HCT116 (cell line): ENCODE data around the gene SP140L. TPM values are rescaled to one million over a fixed set of nuclear protein-coding genes. Genes with fewer than 3 reads are reported as not detected.

Experiments used
- ATAC-seq: fragments of 200-7000 bp; cut with Tn5 transposase; 2 replicates; pipeline ENCODE4 v1.9.1; 2020; ENCODE audit warnings: mild to moderate bottlenecking, moderate library complexity
- BruUV-seq: library from RNA; stranded (reverse); fragments of 400-500 nt; replicated peaks from 2 replicates; lab custom pipeline; 2021; lab: Mats Ljungman, UMichigan
- CTCF ChIA-PET: fragments of 300-600 bp; sonication (Branson Sonifier 250); formaldehyde crosslinking; loops from one replicate; lab custom pipeline; 2021; ENCODE audit warnings: antibody characterized with exemption; lab: Charles Lee
- POLR2A ChIA-PET: fragments of 300-600, 350-600 bp; sonication (Branson Sonifier 250); formaldehyde crosslinking; loops from one replicate; lab custom pipeline; 2021; ENCODE audit warnings: antibody characterized with exemption; lab: Charles Lee
- RAD21 ChIA-PET, 2 experiments: fragments of 300-600 bp; sonication (Branson Sonifier 250); formaldehyde crosslinking; loops; one replicate each; lab custom pipeline; 2023; ENCODE audit warnings: low total read pairs in 2 of 2; ENCODE audit not compliant: uncharacterized antibody in 2 of 2, unreplicated experiment in 2 of 2, low non-redundant PET in 1 of 2; lab: Charles Lee
- DNase-seq: peaks from one replicate; pipeline ENCODE4 v3.0.0-alpha.2; 2010; ENCODE audit warnings: low read depth, low spot score
- H2AFZ ChIP-seq: fragments of 200-600 bp; shearing (Covaris generic), sonication (generic); 2 replicates; pipeline ENCODE4 v1.6.1; 2017; ENCODE audit warnings: low read depth, mixed run types, mixed read lengths, antibody characterized with exemption, low read length; ENCODE audit not compliant: poor library complexity, severe bottlenecking
- H3K27ac ChIP-seq: 2 replicates; pipeline ENCODE4 v1.5.1; 2012; ENCODE audit warnings: low read depth, low read length
- H3K27me3 ChIP-seq: fragments of 200-600 bp; sonication (generic); 2 replicates; pipeline ENCODE4 v1.6.1; 2016; ENCODE audit warnings: mixed run types, low read length, mixed read lengths; ENCODE audit not compliant: insufficient read depth
- H3K36me3 ChIP-seq, 2 experiments: fragments of 200-500 bp in 1 of 2; fragments of 200-600 bp in 1 of 2; sonication (Bioruptor generic) in 1 of 2; sonication (generic) in 1 of 2; 2 replicates each; pipeline versions ENCODE4 v1.5.1 to v1.6.1; 2014 to 2016; ENCODE audit warnings: low read length in 2 of 2, inconsistent platforms in 1 of 2, mixed read lengths in 1 of 2, mixed run types in 1 of 2; ENCODE audit not compliant: insufficient read depth in 2 of 2, control insufficient read depth in 1 of 2
- H3K4me1 ChIP-seq, 2 experiments: fragments of 200-600 bp in 1 of 2; sonication (generic) in 1 of 2; 2 replicates each; pipeline versions ENCODE4 v1.5.1 to v1.6.1; 2012 to 2017; ENCODE audit warnings: low read length in 2 of 2, inconsistent platforms in 1 of 2, mild to moderate bottlenecking in 1 of 2, mixed read lengths in 1 of 2, mixed run types in 1 of 2, moderate library complexity in 1 of 2; ENCODE audit not compliant: insufficient read depth in 2 of 2, control insufficient read depth in 1 of 2
- H3K4me2 ChIP-seq: fragments of 200-600 bp; sonication (generic); 2 replicates; pipeline ENCODE4 v1.6.1; 2017; ENCODE audit warnings: mixed run types, low read length, mixed read lengths
- H3K4me3 ChIP-seq, 2 experiments: fragments of 200-600 bp in 1 of 2; sonication (generic) in 1 of 2; replicated peaks in 1 of 2; 2 replicates each; pipeline ENCODE4 v1.5.1; 2011 to 2016; ENCODE audit warnings: low read length in 2 of 2, control low read depth in 1 of 2, low read depth in 1 of 2, mild to moderate bottlenecking in 1 of 2, mixed read lengths in 1 of 2, mixed run types in 1 of 2
- H3K79me2 ChIP-seq: fragments of 200-600 bp; sonication (generic); 2 replicates; pipeline ENCODE4 v1.6.1; 2017; ENCODE audit warnings: mild to moderate bottlenecking, mixed run types, low read length, moderate library complexity, mixed read lengths; ENCODE audit not compliant: insufficient read depth
- H3K9ac ChIP-seq: fragments of 200-600 bp; sonication (generic); 2 replicates; pipeline ENCODE4 v1.6.1; 2016; ENCODE audit warnings: low read length, mixed read lengths
- H3K9me2 ChIP-seq: fragments of 200-600 bp; sonication (generic), shearing (Covaris generic); 2 replicates; pipeline ENCODE4 v1.6.1; 2017; ENCODE audit warnings: mixed run types, mild to moderate bottlenecking, moderate library complexity; ENCODE audit not compliant: insufficient read depth
- H3K9me3 ChIP-seq, 2 experiments: fragments of 200-500 bp in 1 of 2; fragments of 200-600 bp in 1 of 2; sonication (Bioruptor generic) in 1 of 2; sonication (generic) in 1 of 2; 2 replicates each; pipeline ENCODE4 v1.6.1; 2014 to 2017; ENCODE audit warnings: low read length in 2 of 2, mixed read lengths in 2 of 2, inconsistent platforms in 1 of 2, low read depth in 1 of 2, mild to moderate bottlenecking in 1 of 2, mixed run types in 1 of 2, moderate library complexity in 1 of 2; ENCODE audit not compliant: control insufficient read depth in 1 of 2, insufficient read depth in 1 of 2
- H4K20me1 ChIP-seq: fragments of 200-600 bp; sonication (generic), shearing (Covaris generic); 2 replicates; pipeline ENCODE4 v1.6.1; 2017; ENCODE audit warnings: mixed run types, mild to moderate bottlenecking, moderate library complexity; ENCODE audit not compliant: insufficient read depth
- CBX3 ChIP-seq: IDR thresholded peaks from 2 replicates; pipeline ENCODE4 v1.6.1; 2012; ENCODE audit warnings: low read depth
- CEBPB ChIP-seq: IDR thresholded peaks from 2 replicates; pipeline ENCODE4 v1.6.1; 2012; ENCODE audit warnings: low read depth
- FOSL1 ChIP-seq: IDR thresholded peaks from 2 replicates; pipeline ENCODE4 v1.6.1; 2012; ENCODE audit warnings: low read depth
- JUND ChIP-seq: IDR thresholded peaks from 2 replicates; pipeline ENCODE4 v1.6.1; 2012
- SIN3A ChIP-seq: IDR thresholded peaks from 2 replicates; pipeline ENCODE4 v1.6.1; 2012; ENCODE audit warnings: low read depth
- TCF7L2 ChIP-seq: IDR thresholded peaks from 2 replicates; pipeline ENCODE4 v1.7.0; 2011; ENCODE audit warnings: borderline replicate concordance, inconsistent platforms; ENCODE audit not compliant: insufficient read depth, insufficient read length; ENCODE audit errors: extremely low read depth
- ZFX ChIP-seq: fragments of 450-650 bp; IDR thresholded peaks from 2 replicates; pipeline ENCODE4 v1.6.1; 2017
- ZNF274 ChIP-seq: fragments of 200-500 bp; sonication (Bioruptor generic); IDR thresholded peaks from 2 replicates; pipeline ENCODE4 v1.6.1; 2014; ENCODE audit warnings: mild to moderate bottlenecking, low read depth, low read length, inconsistent platforms
- intact Hi-C: fragments of 100-400 bp; cut with micrococcal nuclease; formaldehyde crosslinking; loops from 2 replicates; pipeline ENCODE4 v1.10.0; 2022
- total RNA-seq: library from RNA; stranded (reverse); gene quantifications from one replicate; pipeline ENCODE4 v1.2.1, GENCODE V29; 2021; ENCODE audit not compliant: unreplicated experiment
- TF ChIP-seq, protein P1 (sequence below): IDR thresholded peaks from 2 replicates; pipeline ENCODE4 v1.6.1; 2012; ENCODE audit warnings: low read depth
- TF ChIP-seq, protein P2 (sequence below): IDR thresholded peaks from 2 replicates; pipeline ENCODE4 v1.6.1; 2011; ENCODE audit warnings: mild to moderate bottlenecking, low read length, moderate library complexity; ENCODE audit not compliant: insufficient replicate concordance; ENCODE audit errors: extremely low read depth
- TF ChIP-seq, protein P3 (sequence below): IDR thresholded peaks from 2 replicates; pipeline ENCODE4 v1.6.1; 2012

Gene SP140L
- total RNA-seq, 1 experiment from 2014 or later: 28.9 TPM

DNA sequence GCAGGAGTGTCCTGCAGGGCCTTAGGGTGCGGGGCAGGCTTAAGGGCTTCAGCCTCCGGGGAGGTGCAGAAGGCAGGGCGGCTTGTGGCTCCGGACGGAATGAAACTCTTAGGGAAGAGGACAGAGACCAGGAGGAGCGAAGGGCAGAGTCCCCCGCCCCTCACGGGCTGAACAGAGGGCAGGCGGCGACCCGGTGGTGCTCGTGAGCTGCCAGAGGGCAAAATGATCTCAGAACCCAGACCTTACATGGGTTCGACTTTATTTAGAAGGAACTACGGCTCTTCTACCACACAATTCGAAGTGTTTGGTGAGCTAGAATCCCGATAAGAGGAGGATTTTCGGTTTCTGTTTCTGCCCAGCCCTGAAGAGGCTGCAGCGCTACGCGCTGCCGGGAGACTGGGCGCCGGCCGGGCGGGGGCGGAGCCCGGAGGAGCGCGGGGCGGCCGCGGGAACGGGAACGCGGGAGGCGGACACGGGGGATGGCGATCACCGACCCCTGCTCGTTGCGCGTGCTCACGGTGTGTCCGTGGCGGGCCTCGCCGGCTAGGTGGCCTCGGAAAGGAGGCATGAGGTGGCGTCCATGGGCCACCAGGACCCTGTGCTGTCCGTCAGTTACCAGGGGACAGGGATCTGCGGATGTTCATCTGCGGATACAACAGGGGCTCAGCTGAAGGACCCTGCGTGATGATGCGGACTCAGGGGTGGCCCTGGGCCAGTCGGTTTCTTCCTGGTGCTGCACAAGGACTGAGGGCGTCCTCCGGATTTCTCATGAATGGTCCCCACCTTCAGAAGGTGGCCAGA lies 84.8 kb downstream of the SP140L start (continued):
- TF ChIP-seq, protein P1, sequence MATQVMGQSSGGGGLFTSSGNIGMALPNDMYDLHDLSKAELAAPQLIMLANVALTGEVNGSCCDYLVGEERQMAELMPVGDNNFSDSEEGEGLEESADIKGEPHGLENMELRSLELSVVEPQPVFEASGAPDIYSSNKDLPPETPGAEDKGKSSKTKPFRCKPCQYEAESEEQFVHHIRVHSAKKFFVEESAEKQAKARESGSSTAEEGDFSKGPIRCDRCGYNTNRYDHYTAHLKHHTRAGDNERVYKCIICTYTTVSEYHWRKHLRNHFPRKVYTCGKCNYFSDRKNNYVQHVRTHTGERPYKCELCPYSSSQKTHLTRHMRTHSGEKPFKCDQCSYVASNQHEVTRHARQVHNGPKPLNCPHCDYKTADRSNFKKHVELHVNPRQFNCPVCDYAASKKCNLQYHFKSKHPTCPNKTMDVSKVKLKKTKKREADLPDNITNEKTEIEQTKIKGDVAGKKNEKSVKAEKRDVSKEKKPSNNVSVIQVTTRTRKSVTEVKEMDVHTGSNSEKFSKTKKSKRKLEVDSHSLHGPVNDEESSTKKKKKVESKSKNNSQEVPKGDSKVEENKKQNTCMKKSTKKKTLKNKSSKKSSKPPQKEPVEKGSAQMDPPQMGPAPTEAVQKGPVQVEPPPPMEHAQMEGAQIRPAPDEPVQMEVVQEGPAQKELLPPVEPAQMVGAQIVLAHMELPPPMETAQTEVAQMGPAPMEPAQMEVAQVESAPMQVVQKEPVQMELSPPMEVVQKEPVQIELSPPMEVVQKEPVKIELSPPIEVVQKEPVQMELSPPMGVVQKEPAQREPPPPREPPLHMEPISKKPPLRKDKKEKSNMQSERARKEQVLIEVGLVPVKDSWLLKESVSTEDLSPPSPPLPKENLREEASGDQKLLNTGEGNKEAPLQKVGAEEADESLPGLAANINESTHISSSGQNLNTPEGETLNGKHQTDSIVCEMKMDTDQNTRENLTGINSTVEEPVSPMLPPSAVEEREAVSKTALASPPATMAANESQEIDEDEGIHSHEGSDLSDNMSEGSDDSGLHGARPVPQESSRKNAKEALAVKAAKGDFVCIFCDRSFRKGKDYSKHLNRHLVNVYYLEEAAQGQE: no peak

DNA sequence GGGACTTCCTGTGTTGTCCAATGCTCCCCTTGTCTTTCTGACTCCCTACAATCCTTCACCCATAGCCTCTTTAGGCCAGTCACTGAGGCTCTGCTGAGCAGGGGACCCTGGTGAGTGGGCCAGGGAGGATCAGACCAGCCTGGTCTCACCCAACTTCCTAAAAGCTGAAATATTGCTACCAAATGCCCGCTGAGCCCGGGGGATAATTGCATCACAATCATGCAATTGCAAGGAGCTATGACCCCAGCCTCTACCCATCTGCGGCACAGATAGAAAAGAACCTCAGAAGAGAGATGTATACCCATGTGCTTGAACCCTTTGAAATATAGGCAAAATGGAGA lies 85.3 kb downstream of the SP140L start:
- intact Hi-C loops: loop anchor here (10.0 kb wide), 1 partner anchor 382 kb away; no protein-coding TSS in a partner anchor
- peak overlapping the region; percentile 48 to 61 for H3K4me3 ChIP-seq
- H3K4me2 ChIP-seq: peak overlapping the region; percentile 94
- H3K9ac ChIP-seq: peak overlapping the region; percentile 66
- no peaks in the 10 kb centered on the region for H3K9me3 ChIP-seq
- H3K79me2 ChIP-seq: peaks cover 5% of the 10 kb centered on the region; the same call in 1 of the 2 replicates
- H2AFZ ChIP-seq: peak overlapping the region; percentile 85
- ATAC-seq: no peak; the same call in 1 of the 2 replicates
- no peaks in the 10 kb centered on the region for H3K27me3 ChIP-seq
- ChIA-PET CTCF (no interaction called here), POLR2A (no interaction called here), RAD21 (no interaction called here)
- H4K20me1 ChIP-seq: no peaks in the 10 kb centered on the region
- peaks cover 7 to 33% of the 10 kb centered on the region in 2 experiments for H3K4me1 ChIP-seq
- no peak for DNase-seq
- H3K27ac ChIP-seq: no peak overlapping the region
- H3K9me2 ChIP-seq: no peaks in the 10 kb centered on the region
- no peaks in the 10 kb centered on the region for H3K36me3 ChIP-seq
- no TSS peak for BruUV-seq
- TF ChIP-seq FOSL1 (no peak), ZNF274 (no peak), JUND (no peak), CEBPB (no peak), ZFX (no peak), TCF7L2 (no peak), CBX3 (no peak), SIN3A (no peak)
- TF ChIP-seq, protein P1: no peak
- TF ChIP-seq, protein P2, sequence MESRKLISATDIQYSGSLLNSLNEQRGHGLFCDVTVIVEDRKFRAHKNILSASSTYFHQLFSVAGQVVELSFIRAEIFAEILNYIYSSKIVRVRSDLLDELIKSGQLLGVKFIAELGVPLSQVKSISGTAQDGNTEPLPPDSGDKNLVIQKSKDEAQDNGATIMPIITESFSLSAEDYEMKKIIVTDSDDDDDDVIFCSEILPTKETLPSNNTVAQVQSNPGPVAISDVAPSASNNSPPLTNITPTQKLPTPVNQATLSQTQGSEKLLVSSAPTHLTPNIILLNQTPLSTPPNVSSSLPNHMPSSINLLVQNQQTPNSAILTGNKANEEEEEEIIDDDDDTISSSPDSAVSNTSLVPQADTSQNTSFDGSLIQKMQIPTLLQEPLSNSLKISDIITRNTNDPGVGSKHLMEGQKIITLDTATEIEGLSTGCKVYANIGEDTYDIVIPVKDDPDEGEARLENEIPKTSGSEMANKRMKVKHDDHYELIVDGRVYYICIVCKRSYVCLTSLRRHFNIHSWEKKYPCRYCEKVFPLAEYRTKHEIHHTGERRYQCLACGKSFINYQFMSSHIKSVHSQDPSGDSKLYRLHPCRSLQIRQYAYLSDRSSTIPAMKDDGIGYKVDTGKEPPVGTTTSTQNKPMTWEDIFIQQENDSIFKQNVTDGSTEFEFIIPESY: no peak
- TF ChIP-seq, protein P3, sequence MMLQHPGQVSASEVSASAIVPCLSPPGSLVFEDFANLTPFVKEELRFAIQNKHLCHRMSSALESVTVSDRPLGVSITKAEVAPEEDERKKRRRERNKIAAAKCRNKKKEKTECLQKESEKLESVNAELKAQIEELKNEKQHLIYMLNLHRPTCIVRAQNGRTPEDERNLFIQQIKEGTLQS: no peak
